OCI-LY1 (cell line): ENCODE measurements around the gene ARHGAP32.

Experiments
- CTCF ChIP-seq: fragments of 200-600 bp; sonication (generic), shearing (Covaris generic); IDR thresholded peaks from 2 replicates; pipeline ENCODE4 v1.5.1; 2017; ENCODE audit warnings: mild to moderate bottlenecking, antibody characterized with exemption, low read length, moderate library complexity, mixed read lengths
- EZH2 ChIP-seq: fragments of 200-600 bp; sonication (generic), shearing (Covaris generic); IDR thresholded peaks from 2 replicates; pipeline ENCODE4 v1.8.0; 2017; ENCODE audit warnings: borderline replicate concordance, mixed run types, mild to moderate bottlenecking, antibody characterized with exemption, low read length, moderate library complexity, mixed read lengths

- no peak for TF ChIP-seq CTCF
- TF ChIP-seq EZH2 = no peak
Measured at GRCh38 chr11:129192150-129192549, at the start of gene ARHGAP32.
